GM23338 (cell line): ENCODE measurements around the gene APBA2. TPM values are rescaled to one million over a fixed set of nuclear protein-coding genes. Genes with fewer than 3 reads are reported as not detected.

ENCODE experiments used
- ATAC-seq: fragments of 200-7000 bp; cut with Tn5 transposase; 3 replicates; pipeline ENCODE4 v1.9.1; 2020
- DNase-seq: peaks from one replicate; pipeline ENCODE4 v3.0.0-alpha.2; 2015; ENCODE audit warnings: low spot score
- H2AFZ ChIP-seq: fragments of 200-600 bp; sonication (generic); 2 replicates; pipeline ENCODE4 v1.8.0; 2016; ENCODE audit warnings: antibody characterized with exemption, mild to moderate bottlenecking, moderate library complexity
- H3F3A ChIP-seq: fragments of 200-600 bp; sonication (generic); replicated peaks from 2 replicates; pipeline ENCODE4 v1.8.0; 2017; ENCODE audit warnings: antibody characterized with exemption, mixed run types, low read depth
- H3K27ac ChIP-seq: fragments of 200-600 bp; sonication (generic); 2 replicates; pipeline ENCODE4 v1.6.1; 2016; ENCODE audit warnings: low read depth
- H3K27me3 ChIP-seq: fragments of 200-600 bp; sonication (generic); 2 replicates; pipeline ENCODE4 v1.8.0; 2016; ENCODE audit warnings: mild to moderate bottlenecking, mixed run types, moderate library complexity; ENCODE audit not compliant: insufficient read depth
- H3K36me3 ChIP-seq: fragments of 200-600 bp; sonication (generic); 2 replicates; pipeline ENCODE4 v1.8.0; 2016; ENCODE audit warnings: mild to moderate bottlenecking; ENCODE audit not compliant: insufficient read depth
- H3K4me1 ChIP-seq: fragments of 200-600 bp; sonication (generic); 2 replicates; pipeline ENCODE4 v1.8.0; 2016; ENCODE audit warnings: mild to moderate bottlenecking, moderate library complexity; ENCODE audit not compliant: insufficient read depth
- H3K4me2 ChIP-seq: fragments of 200-600 bp; sonication (generic); 2 replicates; pipeline ENCODE4 v1.7.1; 2017; ENCODE audit warnings: mixed run types
- H3K4me3 ChIP-seq: fragments of 200-600 bp; sonication (generic); 2 replicates; pipeline ENCODE4 v1.6.1; 2016; ENCODE audit warnings: mixed run types
- H3K79me2 ChIP-seq: fragments of 200-600 bp; sonication (generic); replicated peaks from 2 replicates; pipeline ENCODE4 v1.8.0; 2017; ENCODE audit warnings: mild to moderate bottlenecking; ENCODE audit not compliant: insufficient read depth
- H3K9me2 ChIP-seq: fragments of 200-600 bp; sonication (generic); 2 replicates; pipeline ENCODE4 v1.8.0; 2017; ENCODE audit not compliant: insufficient read depth
- H4K20me1 ChIP-seq: fragments of 200-600 bp; sonication (generic); replicated peaks from 2 replicates; pipeline ENCODE4 v1.8.0; 2017; ENCODE audit warnings: mild to moderate bottlenecking; ENCODE audit not compliant: insufficient read depth
- H3K27ac Mint-ChIP-seq: 2 replicates; pipeline ENCODE4 v1.8.0; 2020; ENCODE audit warnings: inconsistent platforms, mild to moderate bottlenecking, moderate library complexity, mixed read lengths
- H3K27me3 Mint-ChIP-seq: 3 replicates; pipeline ENCODE4 v1.8.0; 2022; ENCODE audit warnings: low read depth, mild to moderate bottlenecking, moderate library complexity, mixed read lengths, inconsistent platforms; ENCODE audit not compliant: insufficient read depth, poor library complexity
- H3K36me3 Mint-ChIP-seq: 3 replicates; pipeline ENCODE4 v1.8.0; 2021; ENCODE audit warnings: low read depth, mild to moderate bottlenecking, inconsistent platforms, moderate library complexity, mixed read lengths
- H3K4me1 Mint-ChIP-seq: 3 replicates; pipeline ENCODE4 v1.8.0; 2020; ENCODE audit warnings: mild to moderate bottlenecking, inconsistent platforms, mixed read lengths
- H3K4me3 Mint-ChIP-seq: 3 replicates; pipeline ENCODE4 v1.8.0; 2021; ENCODE audit warnings: moderate library complexity, mild to moderate bottlenecking, inconsistent platforms, mixed read lengths
- H3K9me3 Mint-ChIP-seq: 3 replicates; pipeline ENCODE4 v1.8.0; 2020; ENCODE audit warnings: moderate library complexity, mild to moderate bottlenecking, inconsistent platforms, mixed read lengths
- CREB1 ChIP-seq: fragments of 250-450 bp; sonication (Bioruptor Pico); IDR thresholded peaks from 2 replicates; pipeline ENCODE4 v1.5.0; 2020; ENCODE audit warnings: low read depth, mild to moderate bottlenecking, moderate library complexity
- EZH2 ChIP-seq: fragments of 200-600 bp; sonication (generic); IDR thresholded peaks from one replicate; pipeline ENCODE4 v1.8.0; 2017; ENCODE audit warnings: antibody characterized with exemption, mild to moderate bottlenecking, low read depth; ENCODE audit not compliant: unreplicated experiment
- EZH2phosphoT487 ChIP-seq: fragments of 200-600 bp; sonication (generic); IDR thresholded peaks from one replicate; pipeline ENCODE4 v1.8.1; 2018; ENCODE audit warnings: antibody characterized with exemption; ENCODE audit not compliant: unreplicated experiment
- JUNB ChIP-seq: IDR thresholded peaks from one replicate; pipeline ENCODE4 v1.6.1; 2016; ENCODE audit warnings: antibody characterized with exemption; ENCODE audit not compliant: unreplicated experiment
- NANOG ChIP-seq: IDR thresholded peaks from 2 replicates; pipeline ENCODE4 v1.6.1; 2016; ENCODE audit warnings: antibody characterized with exemption, borderline replicate concordance
- POLR2AphosphoS5 ChIP-seq: IDR thresholded peaks from 2 replicates; pipeline ENCODE4 v1.6.1; 2016; ENCODE audit warnings: antibody characterized with exemption, low read depth
- STAT1 ChIP-seq: IDR thresholded peaks from one replicate; pipeline ENCODE4 v1.6.1; 2016; ENCODE audit warnings: antibody characterized with exemption; ENCODE audit not compliant: unreplicated experiment
- ZNF114 ChIP-seq: fragments of 250-450 bp; sonication (Bioruptor Pico); IDR thresholded peaks from 2 replicates; pipeline ENCODE4 v1.5.0; 2020; ENCODE audit warnings: mild to moderate bottlenecking, moderate library complexity
- ZNF331 ChIP-seq: fragments of 250-450 bp; sonication (Bioruptor Pico); IDR thresholded peaks from 2 replicates; pipeline ENCODE4 v1.5.0; 2020; ENCODE audit warnings: low read depth, mild to moderate bottlenecking, moderate library complexity
- ZNF462 ChIP-seq: fragments of 250-450 bp; sonication (Bioruptor Pico); IDR thresholded peaks from 2 replicates; pipeline ENCODE4 v1.5.0; 2020; ENCODE audit warnings: mild to moderate bottlenecking, moderate library complexity
- polyA plus RNA-seq: library from polyadenylated mRNA; unstranded; fragments of >200 nt; fragmentation: Nextera tagmentation; extraction: Ambion mirVana; gene quantifications from 2 replicates; pipeline ENCODE4 v1.2.1, GENCODE V29; 2016
- total RNA-seq: library from RNA; depleted of rRNA; stranded (reverse); fragments of >200 nt; shearing (Covaris generic); gene quantifications from 2 replicates; pipeline ENCODE4 v1.2.3, GENCODE V29; 2014
- TF ChIP-seq, protein P1 (sequence below): IDR thresholded peaks from 2 replicates; pipeline ENCODE4 v1.6.1; 2016; ENCODE audit warnings: antibody characterized with exemption
- TF ChIP-seq, protein P2 (sequence below), 2 experiments: fragments of 200-600 bp in 1 of 2; sonication (generic) in 1 of 2; conservative IDR thresholded peaks; 2 replicates each; pipeline versions ENCODE4 v1.5.1 to v1.6.1; 2016 to 2017; ENCODE audit warnings: antibody characterized with exemption in 2 of 2, low read depth in 2 of 2, mild to moderate bottlenecking in 2 of 2, moderate library complexity in 1 of 2

Gene APBA2
- total and polyA plus RNA-seq, 2 experiments from 2014 or later: 5.9 to 24.7 TPM

- TF ChIP-seq STAT1: no peak
- TF ChIP-seq POLR2AphosphoS5: no peak
- no peak for TF ChIP-seq ZNF331
- no peak for TF ChIP-seq CREB1 (CRISPR knock-in tag)
- no peak for TF ChIP-seq EZH2
- TF ChIP-seq, protein P1, sequence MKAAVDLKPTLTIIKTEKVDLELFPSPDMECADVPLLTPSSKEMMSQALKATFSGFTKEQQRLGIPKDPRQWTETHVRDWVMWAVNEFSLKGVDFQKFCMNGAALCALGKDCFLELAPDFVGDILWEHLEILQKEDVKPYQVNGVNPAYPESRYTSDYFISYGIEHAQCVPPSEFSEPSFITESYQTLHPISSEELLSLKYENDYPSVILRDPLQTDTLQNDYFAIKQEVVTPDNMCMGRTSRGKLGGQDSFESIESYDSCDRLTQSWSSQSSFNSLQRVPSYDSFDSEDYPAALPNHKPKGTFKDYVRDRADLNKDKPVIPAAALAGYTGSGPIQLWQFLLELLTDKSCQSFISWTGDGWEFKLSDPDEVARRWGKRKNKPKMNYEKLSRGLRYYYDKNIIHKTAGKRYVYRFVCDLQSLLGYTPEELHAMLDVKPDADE: no peak
- no peak for TF ChIP-seq EZH2phosphoT487
- TF ChIP-seq, protein P2, sequence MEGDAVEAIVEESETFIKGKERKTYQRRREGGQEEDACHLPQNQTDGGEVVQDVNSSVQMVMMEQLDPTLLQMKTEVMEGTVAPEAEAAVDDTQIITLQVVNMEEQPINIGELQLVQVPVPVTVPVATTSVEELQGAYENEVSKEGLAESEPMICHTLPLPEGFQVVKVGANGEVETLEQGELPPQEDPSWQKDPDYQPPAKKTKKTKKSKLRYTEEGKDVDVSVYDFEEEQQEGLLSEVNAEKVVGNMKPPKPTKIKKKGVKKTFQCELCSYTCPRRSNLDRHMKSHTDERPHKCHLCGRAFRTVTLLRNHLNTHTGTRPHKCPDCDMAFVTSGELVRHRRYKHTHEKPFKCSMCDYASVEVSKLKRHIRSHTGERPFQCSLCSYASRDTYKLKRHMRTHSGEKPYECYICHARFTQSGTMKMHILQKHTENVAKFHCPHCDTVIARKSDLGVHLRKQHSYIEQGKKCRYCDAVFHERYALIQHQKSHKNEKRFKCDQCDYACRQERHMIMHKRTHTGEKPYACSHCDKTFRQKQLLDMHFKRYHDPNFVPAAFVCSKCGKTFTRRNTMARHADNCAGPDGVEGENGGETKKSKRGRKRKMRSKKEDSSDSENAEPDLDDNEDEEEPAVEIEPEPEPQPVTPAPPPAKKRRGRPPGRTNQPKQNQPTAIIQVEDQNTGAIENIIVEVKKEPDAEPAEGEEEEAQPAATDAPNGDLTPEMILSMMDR (conservative IDR thresholded peaks at IDR 0.05; ENCODE audit: low read depth in 2 of 2): no peak
- TF ChIP-seq ZNF114 (CRISPR knock-in tag): no peak
- TF ChIP-seq NANOG: no peak
- TF ChIP-seq JUNB: no peak
Observed at GRCh38 chr15:29132735-29133181, 247.0 kb downstream of the APBA2 start (continued).

DNA sequence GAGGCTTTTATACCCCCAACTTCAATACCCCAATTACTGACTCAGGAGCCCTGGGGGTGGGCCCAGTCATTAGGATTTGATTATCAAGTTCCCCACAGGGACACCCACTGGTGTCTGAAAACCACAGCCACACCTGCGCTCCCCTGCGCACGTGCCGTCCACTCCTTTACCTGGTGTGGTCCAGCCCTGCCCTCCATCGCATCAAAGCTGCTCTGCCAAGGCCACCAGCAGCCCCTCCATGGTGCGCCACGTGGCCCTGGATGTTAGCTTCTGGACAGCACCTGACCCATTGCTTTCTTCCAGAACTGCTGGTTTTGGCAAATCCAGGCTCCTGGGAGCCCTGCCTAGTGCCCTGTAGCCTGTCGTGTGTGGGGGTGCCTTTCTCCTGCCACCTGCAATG is 247.5 kb downstream of the APBA2 start:
- H3K27ac ChIP-seq: no peak overlapping the region
- no peak overlapping the region for H3K4me2 ChIP-seq
- no peaks in the 10 kb centered on the region; the same call in 2 of the 3 replicates for H3K36me3 Mint-ChIP-seq
- H3K4me3 Mint-ChIP-seq: no peak overlapping the region
- H3K9me3 Mint-ChIP-seq: no peaks in the 10 kb centered on the region; the same call in 2 of the 3 replicates
- H3K4me1 ChIP-seq: no peaks in the 10 kb centered on the region
- peaks cover 22% of the 10 kb centered on the region for H3K4me1 Mint-ChIP-seq
- H3K79me2 ChIP-seq: no peaks in the 10 kb centered on the region
- no peaks in the 10 kb centered on the region for H3K9me2 ChIP-seq
- TF ChIP-seq ZNF331 (no peak), EZH2phosphoT487 (no peak), CREB1 (CRISPR knock-in tag) (no peak), ZNF462 (no peak), NANOG (no peak), EZH2 (no peak), STAT1 (no peak)
- TF ChIP-seq, protein P1: no peak
- TF ChIP-seq, protein P2 (conservative IDR thresholded peaks at IDR 0.05; ENCODE audit: low read depth in 2 of 2): no peak
- DNase-seq (no peak), ATAC-seq (no peak)
- H3K27me3 Mint-ChIP-seq: peaks cover 8% of the 10 kb centered on the region
- H2AFZ ChIP-seq: no peak overlapping the region
- H4K20me1 ChIP-seq: no peaks in the 10 kb centered on the region
- H3K4me3 ChIP-seq: no peak overlapping the region
- no peaks in the 10 kb centered on the region for H3K36me3 ChIP-seq
- H3K27me3 ChIP-seq: no peaks in the 10 kb centered on the region
- no peak overlapping the region for H3K27ac Mint-ChIP-seq
- no peaks in the 10 kb centered on the region for H3F3A ChIP-seq
